ENCODE measurements around the gene PPFIA1.
"Not testable (repeated sequence)": the region's sequence is repeated elsewhere in the genome, so short reads cannot be mapped to it uniquely, and the experiment has no call there.

PPFIA1 gene

DNA sequence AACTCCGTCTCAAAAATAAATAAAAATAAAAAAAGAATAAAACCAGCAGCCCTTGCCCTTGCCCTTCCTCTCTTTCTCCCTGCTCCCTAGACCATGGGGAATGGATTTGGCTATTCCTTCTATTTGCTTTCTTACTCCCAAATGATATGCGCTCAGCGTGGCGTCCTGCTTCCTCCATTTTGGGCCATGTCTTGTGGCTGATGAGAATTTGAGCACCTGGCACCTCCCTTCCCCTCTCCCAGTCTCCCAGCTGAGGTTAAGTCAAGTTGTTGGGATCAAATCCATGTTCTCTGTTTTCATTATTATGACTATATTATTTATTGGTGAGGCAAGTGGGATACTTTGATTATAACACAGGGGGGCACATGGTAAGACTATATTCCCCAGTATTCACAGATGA is 117.1 kb downstream of the PPFIA1 start:
- DNase-seq (ENCODE audit: low read depth in 2 of 2, low spot score in 1 of 2) = no peak

DNA sequence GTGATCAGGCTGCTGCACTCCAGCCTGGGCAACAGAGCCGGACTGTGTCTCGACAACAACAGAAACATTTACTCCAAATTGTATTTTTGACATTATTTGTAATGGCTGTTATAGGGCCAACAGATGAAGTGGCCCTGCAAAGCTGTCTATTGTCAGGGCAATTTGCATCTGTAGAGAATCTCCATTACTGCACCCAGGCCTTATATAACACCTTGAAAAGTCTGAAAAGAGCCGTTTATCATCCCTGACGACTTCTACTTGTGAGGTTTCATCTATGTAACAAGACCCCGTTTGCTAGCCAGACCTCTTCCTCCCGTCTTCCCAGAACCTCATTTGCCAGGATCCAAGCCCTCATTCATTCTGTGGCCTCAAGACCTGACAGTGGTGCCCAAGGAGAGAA is 118.7 kb downstream of the PPFIA1 start:
- no peak for DNase-seq (ENCODE audit: low read depth in 2 of 2, low spot score in 1 of 2)

DNA sequence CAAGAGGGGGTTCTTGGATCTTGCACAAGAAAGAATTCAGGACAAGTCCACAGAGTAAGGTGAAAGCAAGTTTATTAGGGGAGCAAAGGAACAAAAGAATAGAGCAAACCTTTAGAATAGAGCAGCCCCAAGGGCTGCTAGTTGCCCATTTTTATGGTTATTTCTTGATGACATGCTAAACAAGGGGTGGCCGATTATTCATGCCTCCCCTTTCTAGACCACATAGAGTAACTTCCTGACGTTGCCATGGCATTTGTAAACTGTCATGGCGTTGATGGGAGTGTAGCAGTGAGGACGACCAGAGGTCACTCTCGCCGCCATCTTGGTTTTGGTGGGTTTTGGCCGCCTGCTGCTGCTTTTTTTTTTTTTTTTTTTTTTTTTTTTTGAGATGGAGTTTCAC is 120.4 kb downstream of the PPFIA1 start:
- DNase-seq (ENCODE audit: low read depth in 2 of 2, low spot score in 1 of 2) = not testable (repeated sequence)

DNA sequence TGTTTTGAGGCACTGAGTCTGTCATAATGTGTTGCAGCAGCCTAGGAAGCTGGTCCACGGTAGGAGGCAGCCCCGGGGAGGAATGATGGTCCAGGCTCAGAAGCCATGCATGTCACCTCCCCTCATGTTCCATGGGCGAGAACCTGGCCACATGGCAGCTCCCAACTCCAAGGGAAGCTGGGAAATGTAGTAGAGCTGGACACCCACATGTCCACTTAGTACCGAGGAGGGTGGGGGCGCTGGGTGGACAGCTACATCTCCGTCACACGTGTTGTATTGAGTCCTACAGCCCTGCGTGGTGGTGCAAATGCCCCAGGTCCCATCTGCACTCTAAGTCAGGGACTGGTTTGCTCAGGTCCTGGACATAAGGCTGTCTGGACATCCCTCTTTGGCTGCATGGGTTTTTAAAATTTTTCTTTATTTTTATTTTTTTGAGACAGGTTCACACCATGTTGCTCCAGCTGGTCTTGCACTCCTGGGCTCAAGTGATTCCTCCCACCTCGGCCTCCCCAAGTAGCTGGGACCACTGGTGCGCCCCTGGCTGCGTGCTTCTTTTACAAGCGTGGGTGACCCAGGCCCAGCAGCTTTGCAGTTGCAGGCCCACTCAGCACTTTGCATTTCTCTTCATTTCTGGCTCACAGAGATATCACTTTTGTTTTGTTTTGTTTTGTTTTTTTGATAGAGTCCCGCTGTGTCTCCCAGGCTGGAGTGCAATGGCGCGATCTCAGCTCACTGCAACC is 123.9 kb downstream of the PPFIA1 start:
- DNase-seq (ENCODE audit: low read depth in 2 of 2, low spot score in 1 of 2) = no peak

DNA sequence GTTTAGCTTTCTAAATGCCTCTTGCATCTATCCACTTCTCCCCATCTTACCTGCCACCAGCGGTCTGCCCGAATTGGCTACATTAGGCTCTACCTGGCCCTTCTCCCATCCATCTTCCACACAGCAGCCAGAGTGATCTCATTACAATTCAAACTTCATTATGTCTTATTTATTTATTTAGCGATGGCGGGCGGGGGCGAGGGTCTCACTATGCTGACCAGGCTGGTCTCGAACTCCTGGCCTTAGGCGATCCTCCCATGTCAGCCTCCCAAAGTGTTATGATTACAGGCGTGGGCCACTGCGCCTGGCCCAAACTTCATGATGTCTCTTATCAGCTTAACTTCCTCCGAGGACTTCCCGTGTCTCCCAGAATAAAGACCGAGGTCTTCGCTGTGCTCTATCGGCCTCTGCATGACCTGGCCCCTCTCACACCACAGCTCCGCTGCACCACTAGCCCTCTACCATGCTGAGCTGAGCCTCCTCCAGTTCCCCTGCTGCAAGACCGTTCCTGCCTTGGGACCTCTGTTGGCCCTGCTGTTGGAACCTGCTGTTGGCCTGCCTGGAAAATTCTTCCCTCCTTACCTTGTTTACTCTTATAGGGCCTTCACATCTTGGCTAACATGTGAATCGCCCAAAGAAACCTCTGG is 127.0 kb downstream of the PPFIA1 start:
- no peak for DNase-seq (ENCODE audit: low read depth in 2 of 2, low spot score in 1 of 2)

DNA sequence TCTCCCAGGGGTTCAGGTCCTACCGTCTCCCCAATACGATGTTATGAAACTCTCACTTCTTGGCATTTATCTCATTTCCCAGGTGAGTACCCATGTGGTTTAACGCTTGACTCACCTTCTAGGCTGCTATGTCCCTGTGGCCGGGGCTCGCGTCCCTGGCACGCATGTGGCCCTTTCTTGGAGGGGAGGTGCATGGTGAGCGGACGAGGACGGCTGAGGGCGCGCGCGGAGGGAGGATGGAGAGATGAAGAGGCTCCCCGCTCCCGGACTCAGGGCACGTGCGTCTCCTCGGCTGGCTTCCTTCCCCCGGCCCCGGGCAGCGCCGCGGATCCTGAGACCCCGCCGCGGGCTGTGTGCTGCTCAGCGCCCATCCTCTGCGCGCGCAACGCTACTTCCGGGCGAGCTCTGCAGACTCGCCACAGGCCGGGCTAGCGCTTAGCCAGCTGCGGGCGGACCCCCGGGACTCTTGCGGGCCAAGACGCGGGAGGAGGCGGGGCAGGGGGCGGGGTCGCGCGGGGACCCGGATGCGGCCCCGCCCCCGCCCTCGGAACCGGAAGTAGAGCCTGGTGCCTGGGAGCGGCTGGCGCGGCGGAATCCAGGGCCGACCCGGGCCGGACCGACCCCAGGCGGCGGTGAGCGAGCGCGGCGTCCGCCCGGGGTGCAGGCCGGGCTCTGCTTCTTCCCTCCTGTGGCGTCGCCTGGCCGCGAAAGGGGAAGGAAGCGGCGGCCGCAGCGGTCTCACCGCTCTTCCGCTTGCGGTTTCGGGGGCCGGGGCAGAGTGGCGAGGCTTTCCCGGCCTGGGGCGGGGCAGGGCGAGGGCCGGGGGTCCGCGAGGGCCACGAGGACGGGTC is 127.7 kb downstream of the PPFIA1 start, which contains the start of gene CTTN:
CTTN (plus strand) TSS at position 547 of the 851 bp plus-strand sequence. CDS start 8,769 bp downstream, outside the sequence.
- peak in 1 of 2 donors; percentile 26 for DNase-seq (ENCODE audit: low read depth in 2 of 2, low spot score in 1 of 2)

DNA sequence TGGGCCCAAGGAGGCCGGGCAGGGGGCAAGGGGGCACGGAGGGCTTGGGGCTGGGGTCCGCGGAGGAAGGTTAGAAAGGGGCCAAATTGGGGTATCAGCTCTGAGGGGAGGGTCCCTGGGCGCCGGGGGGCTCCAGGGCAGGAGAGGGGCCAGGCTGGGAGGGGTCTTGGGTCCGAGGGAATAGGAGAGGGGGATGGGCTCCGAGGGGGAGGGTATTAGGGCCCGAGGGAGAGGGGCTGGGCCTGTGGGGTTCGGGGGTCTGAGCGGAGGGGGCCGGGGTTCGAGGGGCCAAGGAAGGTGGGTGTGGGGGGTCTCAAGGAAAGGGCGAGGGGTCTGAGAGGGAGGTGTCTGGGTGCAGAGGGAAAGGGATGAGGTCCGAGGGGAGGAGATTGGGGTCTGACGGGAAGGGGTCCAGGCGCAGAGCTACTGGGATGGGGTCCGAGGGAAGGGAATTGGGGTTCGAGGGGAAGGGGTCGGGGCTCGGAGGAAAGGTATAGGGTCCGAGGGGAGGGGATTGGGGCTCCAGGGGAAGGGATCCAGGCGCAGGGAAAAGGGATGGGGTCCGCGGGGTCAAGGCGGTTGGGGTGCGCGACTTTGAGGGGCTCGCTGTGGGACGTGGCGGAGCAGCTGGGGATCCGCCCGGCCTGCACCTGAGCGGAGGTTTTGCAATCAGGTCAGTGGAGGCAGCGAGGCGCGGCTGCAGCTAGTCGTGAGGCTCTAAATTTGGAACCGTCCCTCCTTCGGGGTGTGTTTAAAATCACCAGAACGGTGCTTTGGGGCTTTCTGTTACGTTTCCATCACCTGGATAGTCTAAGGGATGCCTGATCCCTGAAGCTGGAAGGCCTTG is 128.6 kb downstream of the PPFIA1 start:
- no peak for DNase-seq (ENCODE audit: low read depth in 2 of 2, low spot score in 1 of 2)

DNA sequence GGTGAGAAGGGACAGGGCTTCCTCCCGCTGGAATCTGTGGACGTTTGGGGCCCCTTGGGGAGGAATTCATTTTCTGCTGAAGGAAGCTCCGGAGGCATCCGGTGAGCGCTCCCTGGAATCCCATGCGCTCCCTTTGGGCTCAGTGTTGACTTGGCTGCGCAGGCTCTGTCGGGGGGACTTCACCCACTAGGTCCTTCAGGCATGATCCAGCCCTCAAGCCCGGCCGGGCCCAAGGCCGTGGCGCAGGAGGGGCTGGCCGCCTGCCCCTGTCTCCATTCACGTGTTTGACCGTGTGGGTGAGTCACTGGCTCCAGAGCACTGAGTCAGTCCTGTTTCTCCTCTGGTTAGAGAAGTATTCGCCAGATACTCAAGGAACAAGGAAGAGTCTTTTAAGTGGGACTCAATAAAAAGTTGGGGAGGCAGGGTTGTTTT is 129.2 kb downstream of the PPFIA1 start:
- DNase-seq (ENCODE audit: low read depth in 2 of 2, low spot score in 1 of 2) = no peak

DNA sequence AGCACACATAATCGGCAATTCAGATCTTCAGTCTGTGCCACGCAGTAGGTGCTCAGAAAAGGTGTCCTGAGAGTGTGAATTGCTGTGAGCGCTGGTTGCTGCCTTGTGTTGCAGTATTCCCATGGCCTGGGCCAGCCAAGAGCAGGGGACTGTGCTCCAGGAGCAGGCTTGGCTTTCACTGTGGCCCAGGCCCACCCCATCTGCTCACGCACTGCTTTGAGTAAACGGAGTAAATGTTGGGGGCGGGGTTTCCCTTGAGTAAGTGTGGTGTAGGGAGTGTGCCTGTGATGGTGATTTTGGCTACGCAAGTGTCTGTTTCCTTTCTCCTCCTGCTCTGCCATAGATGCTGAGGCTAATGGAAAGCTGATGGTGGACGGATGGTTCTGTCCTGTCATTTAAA is 130.2 kb downstream of the PPFIA1 start:
- DNase-seq (ENCODE audit: low read depth in 2 of 2, low spot score in 1 of 2) = no peak

DNA sequence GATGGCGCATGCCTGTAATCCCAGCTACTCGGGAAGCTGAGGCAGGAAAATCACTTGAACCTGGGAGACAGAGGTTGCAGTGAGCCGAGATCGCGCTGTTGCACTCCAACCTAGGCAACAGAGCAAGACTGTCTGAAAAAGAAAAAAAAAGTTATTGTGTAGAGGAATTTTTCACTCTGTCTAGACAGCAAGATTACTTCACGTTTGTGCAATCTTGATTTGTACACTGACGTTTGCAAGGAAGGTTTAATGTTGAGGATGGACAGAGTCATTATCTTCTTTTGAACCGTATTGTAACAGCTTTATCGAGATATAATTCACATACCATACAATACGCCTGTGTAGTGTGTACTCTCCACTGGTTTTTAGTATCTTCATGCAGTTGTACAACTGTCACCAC is 131.5 kb downstream of the PPFIA1 start:
- no peak for DNase-seq (ENCODE audit: low read depth in 2 of 2, low spot score in 1 of 2)

DNA sequence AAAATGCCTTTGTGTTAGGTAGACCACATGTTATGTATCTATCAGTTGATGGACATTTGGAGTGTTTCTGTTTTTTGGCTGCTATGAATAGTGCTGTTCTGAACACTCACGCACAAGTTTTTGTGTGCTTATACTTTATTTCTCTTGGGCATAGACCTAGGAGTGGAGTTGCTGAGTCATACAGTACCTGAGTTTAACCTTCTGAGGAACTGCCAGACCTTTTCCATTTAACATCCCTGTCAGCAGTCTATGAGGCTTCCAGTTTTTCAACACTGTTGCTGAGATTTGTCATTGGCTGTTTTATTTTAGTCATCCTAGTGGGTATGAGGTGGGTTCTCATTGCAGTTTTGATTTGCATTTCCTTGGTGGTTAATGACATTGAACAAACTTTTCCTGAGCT is 132.2 kb downstream of the PPFIA1 start:
- DNase-seq (ENCODE audit: low read depth in 2 of 2, low spot score in 1 of 2) = no peak

DNA sequence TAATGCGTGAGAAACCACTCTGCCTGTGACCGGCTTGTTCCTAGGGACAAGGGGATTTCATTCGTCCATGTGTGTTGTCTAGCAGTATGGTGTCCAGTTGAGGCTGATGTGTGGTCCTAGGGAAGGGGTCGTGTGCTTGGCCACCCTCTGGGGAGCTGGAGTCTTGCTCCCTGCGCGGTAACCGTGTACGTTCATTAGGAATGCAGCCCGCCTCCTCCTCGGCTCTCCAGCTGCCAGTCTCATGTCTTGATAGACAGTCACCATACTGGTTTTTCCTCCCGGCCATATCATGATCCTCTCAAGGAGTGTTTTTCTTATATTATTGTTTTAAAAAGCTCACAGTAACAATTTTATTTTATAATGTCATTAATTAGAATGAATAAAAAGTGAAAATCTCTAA is 133.8 kb downstream of the PPFIA1 start:
- no peak for DNase-seq (ENCODE audit: low read depth in 2 of 2, low spot score in 1 of 2)

DNA sequence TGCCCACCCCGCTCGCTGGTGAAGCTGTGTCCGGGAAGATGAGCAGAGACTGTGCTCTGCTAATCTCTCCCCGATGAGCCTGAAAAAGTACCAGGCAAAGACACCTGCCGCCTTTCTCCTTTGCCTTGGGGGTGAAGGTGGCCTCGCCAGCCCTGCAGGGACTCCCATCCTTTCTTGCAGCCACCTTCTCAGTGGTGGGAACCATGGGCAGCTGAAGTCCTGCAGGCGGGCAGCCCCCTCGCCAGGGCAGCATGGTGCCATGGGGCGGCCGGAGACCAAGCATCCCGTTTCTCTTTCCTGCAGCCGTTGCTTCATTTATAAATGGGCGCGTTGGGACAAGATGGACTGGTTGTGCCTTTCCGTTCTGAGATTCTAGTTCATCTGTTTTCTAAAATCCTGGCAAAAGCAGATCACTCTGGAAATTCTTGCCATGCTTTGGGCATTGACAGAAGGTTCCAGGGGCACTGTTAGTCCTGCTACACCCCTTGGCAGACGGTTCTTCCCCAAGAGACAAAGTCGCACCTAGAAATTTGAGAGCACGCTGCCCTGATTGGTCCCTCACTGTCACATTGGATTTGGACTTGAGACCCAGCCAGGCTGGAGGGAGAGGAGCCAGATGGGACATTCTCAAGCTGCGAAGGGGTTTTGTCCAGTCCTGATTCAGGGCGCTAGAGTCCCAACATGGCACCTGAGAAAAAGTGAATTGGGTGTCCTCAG is 135.3 kb downstream of the PPFIA1 start:
- no peak for DNase-seq (ENCODE audit: low read depth in 2 of 2, low spot score in 1 of 2)

DNA sequence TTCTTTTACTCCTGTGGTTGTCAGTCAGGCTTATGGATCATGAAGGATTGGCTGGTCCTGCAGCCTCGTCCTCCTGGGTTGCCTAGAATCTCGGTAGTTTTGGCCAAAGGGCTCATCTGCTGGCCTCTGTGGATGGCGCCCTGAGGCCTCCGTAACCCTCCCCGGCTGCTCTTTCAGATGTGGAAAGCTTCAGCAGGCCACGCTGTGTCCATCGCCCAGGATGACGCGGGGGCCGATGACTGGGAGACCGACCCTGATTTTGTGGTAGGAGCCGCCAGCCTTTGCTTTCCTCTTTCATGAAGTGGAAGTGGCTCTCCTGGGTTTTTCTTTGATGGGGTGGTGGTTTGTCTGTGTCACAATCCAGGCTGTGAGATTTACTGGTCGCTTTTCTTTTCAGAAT is 136.6 kb downstream of the PPFIA1 start:
- DNase-seq (ENCODE audit: low read depth in 2 of 2, low spot score in 1 of 2) = no peak

DNA sequence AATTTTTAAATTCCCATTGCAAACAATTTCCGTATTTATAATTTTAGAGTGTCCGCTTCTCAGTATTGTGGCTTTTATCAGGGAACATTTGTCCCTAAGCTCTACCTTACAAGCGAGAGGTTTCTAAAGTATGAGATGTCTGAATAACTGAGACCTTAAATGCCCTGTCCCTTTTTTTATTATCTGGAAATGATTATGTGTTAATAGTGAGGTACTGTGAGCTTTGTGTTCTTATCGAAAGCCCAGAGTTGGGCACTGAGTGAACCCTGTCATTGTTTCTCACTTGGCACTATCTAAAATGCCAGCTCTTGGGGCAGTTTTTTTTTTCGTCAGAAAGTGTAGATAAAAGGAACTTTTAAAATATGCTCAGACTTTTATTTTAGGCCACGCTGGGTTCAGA is 137.3 kb downstream of the PPFIA1 start:
- no peak for DNase-seq (ENCODE audit: low read depth in 2 of 2, low spot score in 1 of 2)

DNA sequence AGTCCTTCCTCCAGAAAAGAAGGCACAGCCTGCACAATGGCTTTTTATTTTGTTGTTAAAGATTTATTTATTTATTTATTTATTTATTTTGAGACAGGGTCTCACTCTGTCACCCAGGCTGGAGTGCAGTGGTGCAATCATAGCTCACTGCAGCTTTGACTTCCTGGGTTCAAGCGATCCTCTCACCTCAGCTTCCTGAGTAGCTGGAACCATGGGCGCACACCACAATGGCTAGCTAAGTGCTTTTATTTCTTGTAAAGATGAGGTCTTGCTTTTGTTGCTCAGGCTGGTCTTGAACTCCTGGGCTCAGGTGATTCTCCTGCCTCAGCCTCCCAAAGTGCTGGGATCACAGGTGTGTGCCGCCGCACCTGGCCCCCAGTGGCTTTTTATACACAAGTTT is 137.8 kb downstream of the PPFIA1 start:
- DNase-seq (ENCODE audit: low read depth in 2 of 2, low spot score in 1 of 2) = not testable (repeated sequence)

DNA sequence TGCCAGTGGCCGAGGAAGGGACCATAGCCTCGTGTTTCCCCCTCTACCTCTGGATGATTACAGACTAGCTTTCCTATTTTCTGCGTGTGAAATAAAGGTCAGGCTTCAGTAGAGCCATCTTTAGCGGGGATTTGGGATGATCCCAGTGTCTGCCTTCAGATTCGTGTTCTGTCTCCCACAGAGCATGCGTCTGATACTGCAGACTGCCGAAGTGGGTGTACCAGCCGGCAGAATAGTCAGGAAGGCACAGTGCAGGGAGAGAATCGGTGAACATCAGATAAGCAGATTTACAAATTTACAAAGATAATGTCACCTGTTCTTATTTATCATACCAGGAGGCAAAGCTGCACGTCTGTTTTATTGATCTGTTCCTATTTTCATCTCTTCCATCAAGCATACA is 138.9 kb downstream of the PPFIA1 start:
- no peak for DNase-seq (ENCODE audit: low read depth in 2 of 2, low spot score in 1 of 2)

DNA sequence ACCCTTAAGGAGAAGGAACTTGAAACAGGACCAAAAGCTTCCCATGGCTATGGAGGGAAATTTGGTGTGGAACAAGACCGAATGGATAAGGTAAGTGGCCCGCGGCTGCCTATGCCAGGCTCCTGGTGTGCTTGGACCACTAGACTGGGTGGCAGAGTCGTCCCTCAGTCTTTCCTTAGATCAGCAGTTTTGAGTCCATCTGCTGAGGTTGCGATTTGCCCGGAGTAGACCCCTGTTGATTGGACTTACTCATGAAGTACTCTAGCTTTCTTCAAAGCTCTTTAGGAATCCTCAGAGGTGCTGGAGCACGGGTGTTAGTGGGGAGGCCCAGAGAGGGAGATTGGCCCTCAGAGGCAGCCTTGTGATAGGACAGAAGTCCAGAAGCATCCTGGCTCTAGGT is 139.4 kb downstream of the PPFIA1 start:
- DNase-seq (ENCODE audit: low read depth in 2 of 2, low spot score in 1 of 2) = no peak

DNA sequence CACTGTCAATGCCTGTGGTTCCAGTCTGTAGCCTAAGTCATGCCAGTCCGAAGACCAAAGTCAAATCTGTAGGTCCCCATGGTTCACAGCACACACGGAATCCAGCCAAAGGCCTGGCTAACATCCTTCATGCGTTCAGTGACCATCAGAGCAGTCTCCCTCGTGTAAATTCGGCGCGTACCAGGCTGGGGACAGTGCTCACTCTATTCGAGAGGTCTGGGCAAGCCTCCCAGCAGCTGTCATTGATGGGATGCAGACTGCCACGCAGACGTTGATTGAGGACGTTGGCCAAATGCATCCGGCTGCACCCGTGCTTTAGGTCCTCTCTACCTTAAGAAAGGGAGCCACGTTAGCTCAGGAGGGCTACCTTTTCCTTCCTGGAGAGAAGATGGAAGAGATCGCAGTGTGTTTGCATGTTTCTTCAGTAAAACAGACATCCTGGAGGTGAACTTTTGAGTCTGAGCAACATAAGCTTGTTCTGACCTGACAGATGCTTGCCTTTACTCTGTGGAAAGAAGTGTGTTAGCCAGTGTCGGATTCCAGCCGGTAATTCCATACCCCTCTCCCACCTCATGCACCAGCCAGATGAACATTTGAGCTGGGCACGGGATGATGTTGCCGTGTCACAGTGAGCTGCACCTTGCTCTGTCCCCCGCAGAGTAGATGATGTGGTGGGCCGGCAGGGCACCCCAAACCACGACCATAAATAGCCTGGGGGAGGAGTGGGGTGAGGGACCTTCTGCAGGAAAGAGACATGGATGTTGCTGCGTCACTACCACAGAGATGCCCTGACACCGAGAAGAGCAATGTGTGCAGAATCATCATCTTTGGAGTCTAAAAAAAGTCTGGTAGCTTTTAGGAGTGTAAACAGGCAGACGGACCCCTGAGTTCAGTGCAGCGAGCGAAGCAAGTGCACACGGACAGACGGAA is 140.1 kb downstream of the PPFIA1 start:
- DNase-seq (ENCODE audit: low read depth in 2 of 2, low spot score in 1 of 2) = no peak
